Measurements from ENCODE around the gene OGFOD2.

DNA sequence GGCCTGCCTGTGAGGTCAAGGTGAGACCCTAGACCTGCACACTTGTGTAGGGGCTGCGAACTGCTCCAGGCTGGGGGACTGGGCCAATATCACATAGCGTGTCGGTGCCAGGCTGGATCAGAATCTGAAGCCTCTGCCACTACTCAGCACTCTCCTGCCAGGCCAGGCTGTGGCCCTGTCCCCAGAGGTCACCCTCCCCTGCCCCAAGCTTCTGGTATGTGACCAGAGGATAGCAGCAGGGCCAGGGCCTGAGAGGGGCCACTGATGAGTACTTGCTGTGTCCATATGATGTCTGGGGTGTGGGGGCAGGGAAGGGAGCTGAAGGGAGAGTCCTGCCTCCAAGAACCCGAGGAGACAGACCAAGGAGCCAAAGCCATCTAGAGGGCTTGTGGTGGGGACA lies 23.3 kb downstream of the OGFOD2 start:
- TF ChIP-seq EZH2 (IDR thresholded peaks at IDR 0.05; ENCODE audit: low read length): no peak
- TF ChIP-seq, protein P1, sequence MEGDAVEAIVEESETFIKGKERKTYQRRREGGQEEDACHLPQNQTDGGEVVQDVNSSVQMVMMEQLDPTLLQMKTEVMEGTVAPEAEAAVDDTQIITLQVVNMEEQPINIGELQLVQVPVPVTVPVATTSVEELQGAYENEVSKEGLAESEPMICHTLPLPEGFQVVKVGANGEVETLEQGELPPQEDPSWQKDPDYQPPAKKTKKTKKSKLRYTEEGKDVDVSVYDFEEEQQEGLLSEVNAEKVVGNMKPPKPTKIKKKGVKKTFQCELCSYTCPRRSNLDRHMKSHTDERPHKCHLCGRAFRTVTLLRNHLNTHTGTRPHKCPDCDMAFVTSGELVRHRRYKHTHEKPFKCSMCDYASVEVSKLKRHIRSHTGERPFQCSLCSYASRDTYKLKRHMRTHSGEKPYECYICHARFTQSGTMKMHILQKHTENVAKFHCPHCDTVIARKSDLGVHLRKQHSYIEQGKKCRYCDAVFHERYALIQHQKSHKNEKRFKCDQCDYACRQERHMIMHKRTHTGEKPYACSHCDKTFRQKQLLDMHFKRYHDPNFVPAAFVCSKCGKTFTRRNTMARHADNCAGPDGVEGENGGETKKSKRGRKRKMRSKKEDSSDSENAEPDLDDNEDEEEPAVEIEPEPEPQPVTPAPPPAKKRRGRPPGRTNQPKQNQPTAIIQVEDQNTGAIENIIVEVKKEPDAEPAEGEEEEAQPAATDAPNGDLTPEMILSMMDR (optimal IDR thresholded peaks at IDR 0.05 in 1 of 3, IDR thresholded peaks at IDR 0.05 in 1 of 3, conservative IDR thresholded peaks at IDR 0.05 in 1 of 3; ENCODE audit: extremely low read depth in 1 of 3, insufficient read depth in 2 of 3, low read length in 3 of 3): no peak
